ENCODE measurements around the gene TPM2. TPM values are rescaled to one million over a fixed set of nuclear protein-coding genes. Genes with fewer than 3 reads are reported as not detected.

Gene TPM2
- total and polyA plus RNA-seq, 2 experiments from 2014 or later: 645 to 1,591 TPM

DNA sequence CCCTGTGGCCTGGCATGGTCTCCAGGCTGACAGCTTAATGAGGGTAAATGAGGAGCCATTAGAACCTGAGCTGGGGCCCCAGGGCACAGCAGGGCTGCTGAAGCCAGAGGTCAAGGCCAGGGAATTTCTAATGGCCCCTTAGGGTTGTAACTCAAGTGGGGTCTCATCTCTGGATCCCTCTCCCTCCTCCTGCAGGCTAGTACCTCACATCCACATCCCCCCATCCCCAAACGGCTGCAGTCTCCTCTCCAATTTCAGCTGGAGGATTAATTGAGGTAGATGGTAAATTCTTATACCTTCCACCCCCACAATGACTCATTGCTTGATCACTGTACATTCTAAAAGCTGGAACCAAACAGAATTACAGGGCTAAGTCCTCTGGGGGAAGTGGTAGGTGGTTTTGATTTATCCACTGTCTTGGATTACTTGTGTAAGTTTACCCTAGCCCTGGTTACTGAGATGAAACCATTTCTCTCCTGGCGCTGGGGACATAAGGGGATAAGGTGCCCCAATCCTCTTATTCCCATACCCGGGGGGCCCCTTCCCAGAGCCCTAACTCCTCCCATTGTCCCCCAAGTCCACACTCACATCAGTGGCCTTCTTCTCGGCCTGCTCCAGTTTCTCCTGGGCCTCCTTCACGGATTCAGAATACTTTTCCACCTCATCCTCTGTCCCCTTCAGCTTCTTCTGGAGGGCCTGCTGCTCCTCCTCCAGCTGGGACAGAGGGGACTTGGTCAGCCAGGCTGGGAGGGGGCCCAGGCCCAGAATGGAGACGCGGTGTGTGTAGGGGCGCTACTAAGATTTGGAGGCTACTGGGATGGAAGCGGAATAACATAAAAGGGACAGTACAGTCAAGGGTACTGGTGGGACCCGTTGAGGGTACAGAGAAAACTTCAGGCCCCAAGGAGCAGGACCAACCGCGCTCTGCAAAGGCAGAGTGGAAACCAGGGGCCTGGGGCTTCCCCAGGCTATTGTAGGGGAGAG lies 875 bp downstream of the TPM2 start:
- H3K36me3 ChIP-seq: peaks cover 20% of the 10 kb centered on the region
- peak in 1 of 2 donors; percentile 69 for DNase-seq (ENCODE audit: low read depth in 1 of 2, low spot score in 1 of 2)
- H3K27me3 ChIP-seq: no peaks in the 10 kb centered on the region
- H3K4me1 ChIP-seq (ENCODE audit: low read depth): peaks cover 32% of the 10 kb centered on the region
- TF ChIP-seq, protein P1, sequence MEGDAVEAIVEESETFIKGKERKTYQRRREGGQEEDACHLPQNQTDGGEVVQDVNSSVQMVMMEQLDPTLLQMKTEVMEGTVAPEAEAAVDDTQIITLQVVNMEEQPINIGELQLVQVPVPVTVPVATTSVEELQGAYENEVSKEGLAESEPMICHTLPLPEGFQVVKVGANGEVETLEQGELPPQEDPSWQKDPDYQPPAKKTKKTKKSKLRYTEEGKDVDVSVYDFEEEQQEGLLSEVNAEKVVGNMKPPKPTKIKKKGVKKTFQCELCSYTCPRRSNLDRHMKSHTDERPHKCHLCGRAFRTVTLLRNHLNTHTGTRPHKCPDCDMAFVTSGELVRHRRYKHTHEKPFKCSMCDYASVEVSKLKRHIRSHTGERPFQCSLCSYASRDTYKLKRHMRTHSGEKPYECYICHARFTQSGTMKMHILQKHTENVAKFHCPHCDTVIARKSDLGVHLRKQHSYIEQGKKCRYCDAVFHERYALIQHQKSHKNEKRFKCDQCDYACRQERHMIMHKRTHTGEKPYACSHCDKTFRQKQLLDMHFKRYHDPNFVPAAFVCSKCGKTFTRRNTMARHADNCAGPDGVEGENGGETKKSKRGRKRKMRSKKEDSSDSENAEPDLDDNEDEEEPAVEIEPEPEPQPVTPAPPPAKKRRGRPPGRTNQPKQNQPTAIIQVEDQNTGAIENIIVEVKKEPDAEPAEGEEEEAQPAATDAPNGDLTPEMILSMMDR (IDR thresholded peaks at IDR 0.05; ENCODE audit: low read depth, low read length): no peak
- H3K4me3 ChIP-seq: peak overlapping the region; percentile 67
- H3K9me3 ChIP-seq (ENCODE audit: low read depth): no peaks in the 10 kb centered on the region
- peak overlapping the region; percentile 95 for H3K27ac ChIP-seq

DNA sequence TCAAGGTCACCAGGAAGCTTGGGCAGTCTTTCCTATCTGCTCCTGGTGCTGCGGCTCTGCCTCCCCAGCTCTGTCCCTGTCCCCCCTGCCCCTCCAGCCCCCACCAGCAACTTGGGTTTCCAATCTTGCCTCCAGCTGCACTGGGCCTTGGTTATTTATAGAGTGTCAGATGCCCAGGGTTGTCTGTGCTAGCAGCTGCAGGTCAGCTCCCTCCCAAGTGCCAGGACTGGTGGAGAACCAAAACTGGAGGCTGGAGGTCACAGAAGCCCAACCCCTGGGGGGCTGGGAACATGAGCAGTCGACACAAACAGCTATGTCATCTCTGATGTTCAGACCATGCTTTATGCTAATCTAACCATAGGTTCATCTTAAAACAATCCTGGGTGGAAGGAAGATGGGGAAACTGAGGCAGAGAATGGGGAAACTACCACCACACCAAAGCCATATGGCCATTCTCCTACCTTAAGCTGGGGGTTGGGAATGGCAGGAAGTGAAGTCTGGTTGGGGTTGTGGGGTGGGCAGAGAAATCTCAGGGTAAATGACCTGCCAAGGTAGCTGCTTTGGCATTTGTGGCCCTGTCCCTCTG lies 1.7 kb downstream of the TPM2 start:
- Histone ChIP-seq H3K9me3 (ENCODE audit: low read depth) (no peaks in the 10 kb centered on the region), H3K4me1 (ENCODE audit: low read depth) (peaks cover 32% of the 10 kb centered on the region), H3K27me3 (no peaks in the 10 kb centered on the region), H3K27ac (peak overlapping the region; percentile 95), H3K36me3 (peaks cover 27% of the 10 kb centered on the region), H3K4me3 (peak overlapping the region; percentile 67)
- DNase-seq (ENCODE audit: low read depth in 1 of 2, low spot score in 1 of 2): peak in 1 of 2 donors; percentile 22
- TF ChIP-seq, protein P1 (IDR thresholded peaks at IDR 0.05; ENCODE audit: low read depth, low read length): no peak

DNA sequence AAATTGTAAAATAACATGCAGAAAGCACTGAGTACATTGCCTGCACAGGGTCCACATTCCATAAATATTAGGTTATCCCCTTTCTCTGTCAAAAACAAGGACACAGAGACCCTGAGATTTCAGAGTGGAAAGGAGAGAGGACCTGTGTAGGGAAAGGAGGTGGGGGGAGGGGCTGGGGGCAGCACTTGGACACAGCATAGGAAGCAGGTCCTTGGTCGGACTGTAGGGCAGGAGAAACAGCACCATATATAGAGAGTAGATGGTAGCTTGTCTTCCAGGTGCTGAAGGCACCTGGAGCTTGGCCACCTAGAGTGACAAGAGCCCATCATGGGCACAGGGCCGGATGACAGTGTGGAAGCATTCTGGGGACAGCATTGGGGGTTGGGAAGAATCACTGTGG lies 2.4 kb downstream of the TPM2 start:
- Histone ChIP-seq H3K36me3 (peaks cover 34% of the 10 kb centered on the region), H3K27ac (peak overlapping the region; percentile 95), H3K27me3 (no peaks in the 10 kb centered on the region), H3K4me3 (peak overlapping the region; percentile 67), H3K9me3 (ENCODE audit: low read depth) (no peaks in the 10 kb centered on the region), H3K4me1 (ENCODE audit: low read depth) (peaks cover 32% of the 10 kb centered on the region)
- peak in 1 of 2 donors; percentile 59 for DNase-seq (ENCODE audit: low read depth in 1 of 2, low spot score in 1 of 2)
- TF ChIP-seq, protein P1 (IDR thresholded peaks at IDR 0.05; ENCODE audit: low read depth, low read length): no peak

DNA sequence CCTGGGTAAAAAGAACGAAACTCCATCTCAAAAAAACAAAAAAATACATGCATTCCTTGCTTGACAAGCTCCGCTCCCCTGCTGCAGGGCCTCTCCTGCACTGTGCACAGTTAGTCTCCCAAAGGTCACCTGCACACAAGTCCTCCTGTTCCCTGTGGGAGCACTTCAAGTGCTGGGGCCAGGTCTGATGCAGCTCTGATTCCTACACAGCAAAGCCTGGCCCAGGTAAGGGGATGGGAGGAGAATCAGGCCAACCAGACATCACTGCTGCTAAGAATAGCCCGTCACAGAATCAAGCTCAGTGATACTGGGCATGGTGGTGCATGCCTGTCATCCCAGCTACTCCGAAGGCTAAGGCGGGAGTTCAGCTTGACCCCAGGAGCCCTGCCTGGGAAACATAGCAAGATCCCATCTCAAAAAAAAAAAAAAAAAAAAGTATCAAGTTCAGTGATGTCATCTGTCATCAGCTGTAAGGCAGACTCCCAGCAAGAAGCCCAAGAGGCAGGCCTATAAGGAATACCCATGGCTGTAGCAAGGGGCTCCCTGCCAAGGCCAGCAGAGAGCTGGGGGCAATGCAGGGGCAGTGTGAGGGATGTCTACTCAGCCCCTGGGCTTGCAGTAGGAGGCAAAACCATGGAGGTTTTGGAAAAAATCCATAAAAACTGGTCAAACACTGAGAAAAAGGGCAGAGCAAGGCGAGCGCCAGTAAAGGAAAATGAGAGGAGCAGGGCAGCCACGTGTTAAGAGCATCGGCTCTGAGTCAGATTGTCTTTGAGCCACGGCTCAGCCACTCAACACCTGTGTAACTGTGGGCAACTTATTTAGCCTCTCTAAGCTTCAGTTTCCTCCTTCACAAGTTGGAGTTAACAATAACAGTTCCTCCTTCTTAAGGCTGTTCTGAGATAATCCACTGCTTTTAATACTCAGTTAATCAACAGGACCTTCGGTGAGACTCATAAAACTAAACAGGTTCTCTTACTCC lies 3.2 kb downstream of the TPM2 start:
- H3K36me3 ChIP-seq: peaks cover 36% of the 10 kb centered on the region
- H3K9me3 ChIP-seq (ENCODE audit: low read depth): no peaks in the 10 kb centered on the region
- peak; percentile 73 to 81 for DNase-seq (ENCODE audit: low read depth in 1 of 2, low spot score in 1 of 2)
- peak overlapping the region; percentile 95 for H3K27ac ChIP-seq
- H3K4me3 ChIP-seq: no peak overlapping the region
- H3K27me3 ChIP-seq: no peaks in the 10 kb centered on the region
- TF ChIP-seq, protein P1 (IDR thresholded peaks at IDR 0.05; ENCODE audit: low read depth, low read length): no peak
- H3K4me1 ChIP-seq (ENCODE audit: low read depth): peaks cover 32% of the 10 kb centered on the region

DNA sequence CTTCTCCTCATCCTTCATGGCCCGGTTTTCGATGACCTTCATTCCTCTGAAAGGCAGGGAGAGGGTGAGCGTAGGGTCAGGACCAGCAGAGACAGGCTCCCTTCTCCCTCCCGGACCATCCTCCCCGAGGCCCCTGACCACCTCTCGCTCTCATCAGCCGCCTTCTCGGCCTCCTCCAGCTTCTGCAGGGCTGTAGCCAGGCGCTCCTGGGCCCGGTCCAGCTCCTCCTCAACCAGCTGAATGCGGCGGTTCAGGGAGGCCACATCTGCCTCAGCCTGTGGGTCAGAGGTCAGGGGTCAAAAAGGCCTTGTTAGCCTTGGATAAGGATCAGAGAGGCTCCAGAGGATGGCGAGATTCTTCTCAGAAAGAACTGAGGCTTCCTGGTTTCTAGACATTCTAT lies 4.2 kb downstream of the TPM2 start:
- Histone ChIP-seq H3K4me3 (no peak overlapping the region), H3K9me3 (ENCODE audit: low read depth) (no peaks in the 10 kb centered on the region), H3K4me1 (ENCODE audit: low read depth) (peaks cover 32% of the 10 kb centered on the region), H3K27ac (peak overlapping the region; percentile 95), H3K27me3 (no peaks in the 10 kb centered on the region), H3K36me3 (peaks cover 36% of the 10 kb centered on the region)
- TF ChIP-seq, protein P1 (IDR thresholded peaks at IDR 0.05; ENCODE audit: low read depth, low read length): no peak
- no peak for DNase-seq (ENCODE audit: low read depth in 1 of 2, low spot score in 1 of 2)
